Stimulated activated CD8-positive, alpha-beta memory T cell treated with anti-CD3 and anti-CD28 coated beads, Interleukin-15, amount 100 ng/mL, for 1 hour (primary cell): ENCODE data around the gene IZUMO4.
"Not testable (repeated sequence)": the region's sequence is repeated elsewhere in the genome, so short reads cannot be mapped to it uniquely, and the experiment has no call there.

ENCODE experiments used
- DNase-seq: peaks from one replicate; pipeline ENCODE4 v3.0.0-alpha.2; 2020; ENCODE audit warnings: low read depth

IZUMO4 gene

DNA sequence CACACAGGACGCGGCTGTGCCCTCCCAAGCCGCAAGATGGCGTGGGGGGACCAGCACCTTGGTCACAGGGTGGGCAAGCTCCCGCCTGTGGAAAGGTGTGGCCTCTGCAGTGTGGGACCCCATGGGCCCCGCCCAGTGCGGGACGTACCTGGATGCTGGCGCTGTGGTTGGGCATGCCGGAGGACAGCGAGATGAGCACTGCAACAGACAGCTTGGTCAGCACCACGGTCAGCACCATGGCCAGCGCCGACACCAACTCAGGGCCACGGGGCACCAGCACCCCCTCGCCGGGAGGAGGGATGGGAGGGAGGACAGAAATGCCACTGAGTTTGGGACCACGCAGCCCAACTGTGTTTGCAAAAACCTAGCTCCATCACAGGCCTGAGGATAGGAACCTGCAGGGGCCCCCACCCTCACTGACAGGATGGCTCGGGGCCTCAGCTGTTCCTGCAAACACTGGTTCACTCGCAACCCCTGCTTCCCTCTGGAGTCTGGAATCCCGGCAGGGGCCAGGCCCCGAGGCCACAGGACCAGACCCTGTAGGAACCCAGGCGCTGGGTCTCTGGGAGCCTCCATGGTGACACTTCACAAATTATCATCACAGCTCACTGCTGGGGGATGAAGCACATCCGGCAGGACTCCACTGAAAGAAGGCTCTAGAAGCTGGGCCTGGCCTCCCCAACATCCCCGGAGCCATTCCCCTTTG is 27.1 kb downstream of the IZUMO4 start:
- no peak for DNase-seq

GRCh38 chr19:2126879-2127518 is 30.3 kb downstream of the IZUMO4 start:
- DNase-seq = no peak

GRCh38 chr19:2127758-2128157 is 31.0 kb downstream of the IZUMO4 start:
- no peak for DNase-seq

- not testable (repeated sequence) for DNase-seq
These were observed 31.5 kb downstream of the IZUMO4 start for GRCh38 chr19:2128252-2128651.

DNA sequence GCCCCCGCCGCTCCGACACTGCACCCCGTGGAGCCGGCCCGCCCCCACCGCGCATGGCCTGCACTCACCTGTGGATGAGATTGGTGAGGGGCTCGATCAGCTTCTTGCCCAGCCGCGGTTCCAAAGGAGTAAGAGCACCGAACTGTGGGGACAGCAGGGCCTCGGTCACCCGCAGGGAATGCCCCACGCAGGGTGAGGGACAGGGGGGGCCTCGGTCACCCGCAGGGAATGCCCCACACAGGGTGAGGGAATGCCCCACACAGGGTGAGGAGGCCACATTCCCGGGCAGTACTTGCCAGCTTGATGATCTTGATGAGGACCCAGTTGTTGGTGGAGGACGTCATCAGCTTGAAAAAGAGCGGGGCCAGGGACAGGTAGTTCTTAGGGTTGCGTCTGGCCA is 32.3 kb downstream of the IZUMO4 start:
- no peak for DNase-seq

DNA sequence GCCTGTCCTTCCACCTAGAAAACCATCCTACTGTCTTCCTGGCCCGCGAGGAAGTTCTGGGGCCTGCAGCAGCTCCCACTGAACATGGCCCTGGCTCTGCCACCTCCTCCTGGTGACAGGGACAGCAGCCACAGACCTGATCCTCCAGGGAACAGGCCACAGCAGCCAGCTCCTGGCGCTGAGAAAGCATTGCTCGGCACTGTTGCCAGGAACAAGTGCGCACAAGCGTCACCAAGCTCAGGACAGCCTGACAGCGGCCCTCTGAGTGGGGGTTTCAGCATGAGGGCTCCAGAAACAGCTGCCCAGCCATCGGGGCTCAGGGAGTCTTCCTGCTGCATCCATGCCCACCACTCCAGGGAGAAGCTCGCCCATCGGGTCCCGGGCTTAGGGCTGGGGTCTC is 32.8 kb downstream of the IZUMO4 start:
- no peak for DNase-seq

DNA sequence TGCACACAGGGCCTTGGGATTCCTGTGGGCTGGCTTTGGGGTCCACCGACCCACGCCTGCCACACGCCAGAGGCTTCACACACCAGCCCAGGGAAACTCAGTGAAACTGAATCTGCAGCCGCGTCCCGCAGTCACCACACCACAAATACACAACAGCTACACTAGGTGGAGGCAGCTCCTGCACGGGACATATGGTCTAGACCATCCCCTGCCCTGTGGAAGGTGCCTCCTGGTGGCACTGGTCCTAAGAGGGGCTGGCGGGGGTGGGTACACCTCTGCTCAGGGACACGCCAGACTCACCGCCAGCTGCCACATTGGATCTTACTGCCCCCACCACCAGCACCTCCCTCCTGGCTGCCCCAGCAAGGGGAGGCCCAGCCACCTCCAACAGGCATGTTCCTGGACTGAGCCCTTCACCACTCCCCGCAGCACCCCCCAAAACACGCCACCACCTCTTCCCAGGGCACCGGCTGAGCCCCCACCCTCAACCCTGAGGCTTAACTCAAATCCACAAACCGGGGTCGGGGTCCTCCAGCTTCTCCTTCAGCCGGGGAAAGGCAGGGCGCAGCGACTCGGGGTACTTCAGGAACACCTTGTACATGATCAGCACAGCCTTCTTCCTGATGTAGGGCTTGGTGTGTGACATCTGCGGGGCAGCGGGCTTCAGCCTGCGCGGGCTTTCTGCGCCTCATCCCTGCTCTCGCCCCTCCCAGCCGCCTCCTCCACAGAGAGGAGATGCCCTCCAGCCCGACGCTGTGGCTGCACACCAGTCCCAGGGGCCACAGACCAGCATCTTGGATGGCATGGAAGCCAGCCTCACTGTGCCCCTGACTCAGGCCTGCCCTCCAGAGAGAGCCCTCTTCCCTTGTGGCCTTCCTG is 33.4 kb downstream of the IZUMO4 start:
- no peak for DNase-seq

GRCh38 chr19:2131012-2131975 is 34.6 kb downstream of the IZUMO4 start:
- not testable (repeated sequence) for DNase-seq

DNA sequence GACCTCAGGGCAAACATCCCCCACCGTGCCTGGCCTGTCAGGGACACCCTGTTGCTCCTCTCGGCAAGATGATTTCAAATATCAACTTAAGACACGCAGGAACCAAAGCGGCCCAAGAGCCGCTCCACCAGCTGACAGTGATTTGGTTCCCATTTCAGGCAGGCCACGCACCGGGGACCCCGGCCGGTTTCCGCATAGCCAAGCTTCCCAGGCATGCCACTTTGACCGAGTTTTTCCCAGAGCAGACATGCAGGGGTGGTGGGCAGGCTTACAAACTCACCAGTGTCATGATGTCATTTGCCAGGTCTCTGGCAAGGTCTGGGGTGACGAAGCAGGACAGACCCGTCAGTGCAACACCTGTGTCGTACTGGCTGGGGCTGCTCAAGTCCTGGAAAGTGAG is 35.5 kb downstream of the IZUMO4 start:
- no peak for DNase-seq

GRCh38 chr19:2132731-2133490 is 36.2 kb downstream of the IZUMO4 start:
- no peak for DNase-seq

DNA sequence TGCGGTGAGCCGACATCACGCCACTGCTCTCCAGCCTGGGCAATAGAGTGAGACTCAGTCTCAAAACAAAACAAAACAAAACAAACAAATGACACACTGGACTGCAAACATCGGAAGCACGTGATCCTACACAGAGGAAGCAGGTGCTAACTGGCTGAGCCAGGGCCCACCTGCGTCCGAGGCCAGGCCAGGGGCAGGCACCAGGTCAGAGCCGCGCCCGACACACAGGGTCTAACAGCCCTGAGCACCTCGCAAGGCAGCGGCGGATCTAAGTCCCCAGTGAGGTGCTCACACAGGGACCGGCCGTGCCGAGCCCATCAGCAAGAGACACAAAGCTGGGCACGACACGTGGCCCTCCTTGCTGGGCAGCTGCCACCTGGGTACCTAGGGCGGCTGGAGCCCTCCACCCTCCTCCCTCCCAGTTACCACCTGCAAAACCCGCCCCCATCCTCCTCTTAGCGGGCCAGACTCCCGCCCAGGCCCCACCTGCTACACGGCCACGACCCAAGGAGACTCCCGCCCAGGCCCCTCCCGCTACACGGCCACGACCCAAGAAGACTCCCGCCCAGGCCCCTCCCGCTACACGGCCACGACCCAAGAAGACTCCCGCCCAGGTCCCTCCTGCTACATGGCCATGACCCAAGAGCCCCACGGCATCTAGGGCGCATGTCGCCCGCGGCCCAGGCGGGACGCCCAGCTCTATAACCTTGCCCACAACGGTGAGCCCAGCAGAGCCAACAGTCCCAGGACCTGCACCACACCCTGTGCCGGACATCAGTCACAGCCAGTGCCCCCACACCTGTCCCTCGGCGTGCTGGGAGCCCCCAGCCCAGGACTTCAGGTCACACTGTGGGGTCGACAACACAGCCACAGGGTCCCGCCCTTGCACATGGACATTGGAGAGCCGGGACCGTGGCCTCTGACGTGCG is 39.0 kb downstream of the IZUMO4 start:
- DNase-seq = no peak

DNA sequence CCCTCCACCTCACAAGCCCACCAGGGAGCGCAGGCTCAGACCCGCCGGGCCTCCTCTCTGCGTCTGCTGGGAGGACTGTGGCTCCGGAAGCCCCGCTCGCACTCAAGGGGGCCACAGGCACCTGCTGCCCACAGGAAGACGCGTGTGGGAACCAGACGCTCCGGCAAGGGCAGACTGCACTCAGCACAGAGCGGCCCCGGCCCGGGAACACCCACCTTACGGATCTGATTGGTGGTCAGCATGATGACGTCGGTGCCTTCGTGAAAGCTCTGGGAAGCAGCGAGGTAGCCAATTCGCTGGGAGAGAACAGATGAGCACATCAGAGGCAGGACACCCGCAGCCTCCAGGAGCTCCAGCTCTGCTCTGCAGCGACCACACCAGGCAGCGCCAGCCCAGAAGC is 40.1 kb downstream of the IZUMO4 start:
- DNase-seq = no peak

DNA sequence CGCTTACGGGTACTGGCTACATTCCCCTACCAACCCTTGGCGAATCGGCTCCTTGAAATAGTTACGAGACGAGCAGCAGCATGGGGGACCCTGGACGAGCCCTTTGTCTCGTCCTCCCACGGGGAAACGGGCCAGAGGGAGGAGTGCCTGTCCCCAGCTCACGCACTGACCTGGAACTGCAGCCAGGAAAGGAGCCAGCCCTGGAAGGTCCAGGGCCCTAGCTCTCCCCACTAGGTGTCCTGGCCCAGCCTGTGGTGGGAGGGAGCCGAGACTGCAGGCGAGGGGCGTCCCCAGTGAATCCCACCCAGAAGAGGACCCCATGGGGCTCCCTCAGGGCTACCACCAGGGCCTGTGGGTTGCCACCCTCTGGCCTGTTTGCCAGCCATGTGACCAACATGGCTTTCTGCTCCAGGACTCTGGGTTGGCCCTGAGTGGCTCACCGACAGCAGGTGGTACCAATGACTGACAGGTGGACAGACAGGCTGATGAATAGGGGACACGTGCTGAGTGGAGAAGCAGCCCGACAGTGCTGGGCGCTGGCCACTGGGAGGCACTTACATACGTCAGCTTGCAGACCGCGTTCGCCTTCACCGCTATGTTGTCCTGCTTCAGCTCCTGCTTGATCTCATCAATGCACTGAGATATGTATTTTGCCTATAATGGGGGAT is 41.5 kb downstream of the IZUMO4 start:
- no peak for DNase-seq

DNA sequence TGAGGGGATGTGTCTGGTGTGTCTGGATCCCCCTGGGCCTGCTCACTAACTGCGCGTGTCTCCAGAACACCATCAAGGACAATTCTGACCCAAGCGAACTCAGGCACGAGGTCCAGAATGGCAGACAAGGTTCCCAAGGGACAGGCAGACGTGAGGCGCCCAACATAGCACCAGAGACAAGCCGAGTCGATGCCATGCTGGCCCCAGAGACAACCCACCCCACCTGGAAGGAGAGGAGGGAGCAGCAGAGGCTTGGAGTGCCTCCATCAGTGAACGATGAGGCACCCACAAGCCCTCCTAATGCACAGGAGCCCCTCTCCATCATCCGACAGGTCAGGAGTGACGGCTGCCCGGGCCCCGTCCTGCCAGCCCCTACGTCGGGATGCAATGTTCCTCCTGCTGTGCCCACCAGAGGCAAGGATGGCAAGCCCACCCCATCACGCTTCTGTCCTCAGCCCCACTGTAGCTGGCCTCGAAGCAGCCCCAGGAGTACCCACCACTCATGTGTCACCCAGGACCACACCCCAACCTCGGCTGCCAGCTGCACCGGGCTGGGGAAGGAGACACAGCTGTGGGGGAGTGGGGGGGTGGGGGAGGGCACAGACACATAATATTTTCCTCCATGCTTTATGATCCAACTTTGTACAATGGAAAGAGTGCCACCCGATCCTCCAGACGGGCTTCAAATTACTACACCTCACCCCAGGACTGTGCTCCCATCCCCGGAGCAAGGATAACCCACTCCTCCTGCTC is 42.8 kb downstream of the IZUMO4 start:
- DNase-seq = no peak

DNA sequence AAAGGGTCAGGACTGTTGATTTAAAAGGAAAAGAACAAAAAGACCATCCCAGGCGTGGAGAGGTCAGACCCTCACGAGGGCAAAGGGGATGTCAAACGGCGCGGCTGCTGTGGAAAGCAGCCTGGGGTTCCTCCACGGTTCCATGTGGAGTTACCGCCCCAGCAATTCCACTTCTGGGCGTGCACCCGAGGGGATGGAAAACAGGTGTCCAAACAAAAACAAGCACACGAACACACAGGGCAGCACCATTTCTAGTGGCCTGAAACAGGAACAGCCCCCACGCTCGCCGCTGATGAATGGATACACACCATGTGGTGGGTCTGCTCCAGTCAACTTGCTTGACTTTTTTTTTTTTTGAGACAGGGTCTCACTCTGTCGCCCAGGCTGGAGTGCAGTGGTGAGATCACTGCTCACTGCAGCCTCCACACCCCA is 43.4 kb downstream of the IZUMO4 start:
- no peak for DNase-seq

DNA sequence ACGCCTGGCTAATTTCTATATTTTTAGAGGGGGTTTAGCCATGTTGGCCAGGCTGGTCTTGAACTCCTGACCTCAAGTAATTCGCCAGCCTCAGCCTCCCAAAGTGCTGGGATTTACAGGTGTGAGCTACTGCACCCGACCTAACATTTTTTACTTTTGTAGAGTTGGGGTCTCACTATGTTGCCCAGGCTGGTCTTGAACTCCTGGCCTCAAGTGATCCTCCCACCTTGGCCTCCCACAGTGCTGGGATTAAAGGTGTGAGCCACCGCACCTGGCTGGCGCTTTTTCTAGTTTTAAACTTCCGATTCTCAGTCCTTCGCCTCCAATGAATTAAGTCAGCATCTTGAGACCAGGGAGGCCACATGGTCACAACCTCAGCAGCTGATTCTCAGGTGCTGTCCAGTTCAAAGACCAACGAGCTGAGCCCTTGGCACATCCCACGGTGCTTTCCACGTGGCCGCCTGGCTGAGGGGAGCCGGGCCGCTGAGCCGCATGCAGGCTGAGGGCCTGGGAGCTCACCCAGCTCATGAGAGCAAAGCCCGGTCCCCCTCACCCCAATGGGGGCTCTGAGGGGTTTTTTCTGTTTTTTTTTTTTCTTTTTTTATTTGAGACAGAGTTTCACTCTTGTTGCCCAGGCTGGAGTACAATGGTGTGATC is 45.6 kb downstream of the IZUMO4 start:
- no peak for DNase-seq

GRCh38 chr19:2144190-2144589 is 47.5 kb downstream of the IZUMO4 start:
- DNase-seq = no peak

DNA sequence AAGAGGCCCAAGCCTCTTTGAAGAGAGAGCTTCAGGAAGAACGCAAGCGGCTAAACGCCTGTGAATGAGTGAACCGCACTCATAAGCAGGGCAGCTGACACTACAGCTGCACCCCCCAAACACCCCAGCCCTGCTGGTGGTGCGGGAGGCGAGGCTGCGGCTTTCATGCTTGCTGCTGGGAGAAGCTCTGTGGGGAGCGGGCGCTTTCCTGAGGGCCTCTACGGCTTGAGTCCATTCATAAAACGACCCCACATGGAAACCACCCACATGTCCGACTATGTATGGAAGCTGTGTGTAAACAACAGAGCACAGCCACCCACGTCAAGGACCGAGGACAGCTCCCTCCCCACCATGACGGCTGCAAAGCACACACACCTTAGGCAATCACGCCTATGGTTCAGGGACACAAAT is 49.1 kb downstream of the IZUMO4 start:
- no peak for DNase-seq
